ENCODE results near the gene SYNE3. TPM values are rescaled to one million over a fixed set of nuclear protein-coding genes. Genes with fewer than 3 reads are reported as not detected.

SYNE3 gene, protein sequence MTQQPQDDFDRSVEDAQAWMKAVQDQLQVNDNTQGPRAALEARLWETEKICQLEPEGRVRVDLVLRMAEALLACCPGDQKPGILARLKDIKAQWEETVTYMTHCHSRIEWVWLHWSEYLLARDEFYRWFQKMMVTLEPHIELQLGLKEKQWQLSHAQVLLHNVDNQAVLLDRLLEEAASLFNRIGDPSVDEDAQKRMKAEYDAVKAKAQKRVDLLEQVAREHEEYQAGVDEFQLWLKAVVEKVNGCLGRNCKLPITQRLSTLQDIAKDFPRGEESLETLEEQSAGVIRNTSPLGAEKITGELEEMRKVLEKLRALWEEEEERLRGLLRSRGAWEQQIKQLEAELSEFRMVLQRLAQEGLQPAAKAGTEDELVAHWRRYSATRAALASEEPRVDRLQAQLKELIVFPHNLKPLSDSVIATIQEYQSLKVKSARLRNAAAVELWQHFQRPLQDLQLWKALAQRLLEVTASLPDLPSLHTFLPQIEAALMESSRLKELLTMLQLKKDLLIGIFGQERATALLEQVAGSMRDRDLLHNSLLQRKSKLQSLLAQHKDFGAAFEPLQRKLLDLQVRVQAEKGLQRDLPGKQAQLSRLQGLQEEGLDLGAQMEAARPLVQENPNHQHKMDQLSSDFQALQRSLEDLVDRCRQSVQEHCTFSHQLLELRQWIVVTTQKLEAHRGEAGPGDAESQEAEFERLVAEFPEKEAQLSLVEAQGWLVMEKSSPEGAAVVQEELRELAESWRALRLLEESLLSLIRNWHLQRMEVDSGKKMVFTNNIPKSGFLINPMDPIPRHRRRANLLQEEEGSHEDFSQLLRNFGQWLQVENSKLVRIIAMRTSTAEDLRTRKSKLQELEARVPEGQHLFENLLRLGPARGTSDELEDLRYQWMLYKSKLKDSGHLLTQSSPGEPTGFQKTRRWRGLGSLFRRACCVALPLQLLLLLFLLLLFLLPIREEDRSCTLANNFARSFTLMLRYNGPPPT
- total RNA-seq (1 to 10 TPM; 8.3 to 9.0 TPM), polyA plus RNA-seq (1 to 10 TPM in 1 of 2 donors, under 1 TPM in 1; 0.47 to 1.1 TPM)

DNA sequence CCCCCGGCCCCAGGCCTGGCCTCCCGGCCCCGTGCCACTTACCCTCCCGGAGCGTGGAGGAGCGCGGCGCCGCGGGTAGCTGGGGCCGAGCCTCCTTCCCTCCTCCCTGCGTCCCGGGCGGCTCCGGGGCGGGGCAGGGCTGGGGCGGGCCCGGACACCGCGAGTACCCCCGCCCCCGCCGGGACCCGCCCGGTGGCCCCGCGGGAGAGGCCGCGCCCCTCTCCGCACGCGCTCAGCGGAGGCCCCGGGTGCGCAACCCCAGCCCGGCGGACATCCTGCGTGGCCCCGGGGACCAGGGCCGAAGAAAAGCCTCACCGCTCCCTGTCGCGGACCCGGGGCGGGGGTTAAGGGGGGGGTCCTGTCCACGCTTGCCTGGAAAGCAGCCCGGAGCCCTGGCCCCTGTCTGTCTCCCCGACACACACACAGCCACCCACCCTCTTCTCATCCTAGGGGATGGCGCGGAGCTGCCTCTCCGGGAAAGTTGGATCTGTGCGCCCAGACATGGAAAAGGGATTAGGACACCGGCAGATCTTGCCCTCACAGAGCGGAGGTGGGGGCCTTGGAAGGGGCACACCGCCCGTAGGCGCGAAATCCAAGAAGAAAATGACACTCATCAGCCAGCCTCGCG is at the start of gene SYNE3:
SYNE3 (minus strand) TSS at position 97 of the 628 bp plus-strand sequence. CDS start 40,829 bp downstream, outside the sequence.
- TF ChIP-seq ATF3 (IDR thresholded peaks at IDR 0.05), result no peak
- TF ChIP-seq, protein P1, sequence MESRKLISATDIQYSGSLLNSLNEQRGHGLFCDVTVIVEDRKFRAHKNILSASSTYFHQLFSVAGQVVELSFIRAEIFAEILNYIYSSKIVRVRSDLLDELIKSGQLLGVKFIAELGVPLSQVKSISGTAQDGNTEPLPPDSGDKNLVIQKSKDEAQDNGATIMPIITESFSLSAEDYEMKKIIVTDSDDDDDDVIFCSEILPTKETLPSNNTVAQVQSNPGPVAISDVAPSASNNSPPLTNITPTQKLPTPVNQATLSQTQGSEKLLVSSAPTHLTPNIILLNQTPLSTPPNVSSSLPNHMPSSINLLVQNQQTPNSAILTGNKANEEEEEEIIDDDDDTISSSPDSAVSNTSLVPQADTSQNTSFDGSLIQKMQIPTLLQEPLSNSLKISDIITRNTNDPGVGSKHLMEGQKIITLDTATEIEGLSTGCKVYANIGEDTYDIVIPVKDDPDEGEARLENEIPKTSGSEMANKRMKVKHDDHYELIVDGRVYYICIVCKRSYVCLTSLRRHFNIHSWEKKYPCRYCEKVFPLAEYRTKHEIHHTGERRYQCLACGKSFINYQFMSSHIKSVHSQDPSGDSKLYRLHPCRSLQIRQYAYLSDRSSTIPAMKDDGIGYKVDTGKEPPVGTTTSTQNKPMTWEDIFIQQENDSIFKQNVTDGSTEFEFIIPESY (IDR thresholded peaks at IDR 0.05), result no peak
- TF ChIP-seq GABPA (IDR thresholded peaks at IDR 0.05 in 1 of 2, conservative IDR thresholded peaks at IDR 0.05 in 1 of 2), result no peak
- H3K36me3 ChIP-seq (ENCODE audit: control insufficient read depth in 4 of 4, insufficient read depth in 3 of 4, low read depth in 1 of 4, low read length in 3 of 4), result no peaks in the 10 kb centered on the region
- peak within 1 kb of the TSS; percentile 65 to 71 for H3K27ac ChIP-seq (ENCODE audit: low read depth in 1 of 2, low read length in 2 of 2)
- WGBS, result 14% methylated on average over 60 of the region's 60 CpGs
- H3K4me1 ChIP-seq (ENCODE audit: control insufficient read depth in 4 of 4, insufficient read depth in 4 of 4, low read length in 3 of 4), result peaks cover 18 to 46% (median 37%) of the 10 kb centered on the region in 4 donors
- H3K27me3 ChIP-seq (ENCODE audit: control insufficient read depth in 4 of 4, insufficient read depth in 4 of 4, low read length in 3 of 4), result no peaks in the 10 kb centered on the region
- peak within 1 kb of the TSS; percentile 28 to 86 (median 43) for H3K4me3 ChIP-seq (ENCODE audit: low read depth in 1 of 3, low read length in 3 of 3)
- H3K9ac ChIP-seq (ENCODE audit: low read depth in 1 of 2, low read length in 2 of 2), result peak within 1 kb of the TSS; percentile 16 to 58
- H3K9me3 ChIP-seq (ENCODE audit: control insufficient read depth in 4 of 4, low read length in 3 of 4), result no peaks in the 10 kb centered on the region
- peak; percentile 78 for DNase-seq (ENCODE audit: low spot score)

GRCh38 chr14:95564060-95564459 is 47.6 kb upstream of the SYNE3 start:
- H3K27ac ChIP-seq (ENCODE audit: low read depth in 1 of 2, low read length in 2 of 2), result no peak overlapping the region
- TF ChIP-seq EGR1 (IDR thresholded peaks at IDR 0.05; ENCODE audit: low read depth in 2 of 2) (no peak), JUND (IDR thresholded peaks at IDR 0.05) (no peak)
- no peaks in the 10 kb centered on the region for H3K36me3 ChIP-seq (ENCODE audit: control insufficient read depth in 4 of 4, insufficient read depth in 3 of 4, low read depth in 1 of 4, low read length in 3 of 4)
- WGBS, result 86% methylated on average over 4 of the region's 4 CpGs
- no peaks in the 10 kb centered on the region for H3K9me3 ChIP-seq (ENCODE audit: control insufficient read depth in 4 of 4, low read length in 3 of 4)
- H3K4me3 ChIP-seq (ENCODE audit: low read depth in 1 of 3, low read length in 3 of 3), result no peak overlapping the region
- DNase-seq (ENCODE audit: low spot score), result no peak
- H3K27me3 ChIP-seq (ENCODE audit: control insufficient read depth in 4 of 4, insufficient read depth in 4 of 4, low read length in 3 of 4), result no peaks in the 10 kb centered on the region
- no peak overlapping the region for H3K9ac ChIP-seq (ENCODE audit: low read depth in 1 of 2, low read length in 2 of 2)
- peaks cover 0 to 9% (median 2%) of the 10 kb centered on the region in 4 donors for H3K4me1 ChIP-seq (ENCODE audit: control insufficient read depth in 4 of 4, insufficient read depth in 4 of 4, low read length in 3 of 4)

- H3K9ac ChIP-seq (ENCODE audit: low read depth in 1 of 2, low read length in 2 of 2), result no peak overlapping the region
- no peaks in the 10 kb centered on the region for H3K27me3 ChIP-seq (ENCODE audit: control insufficient read depth in 4 of 4, insufficient read depth in 4 of 4, low read length in 3 of 4)
- peak in 1 of 2 donors; percentile 7 for TF ChIP-seq RXRA (IDR thresholded peaks at IDR 0.05)
- TF ChIP-seq HNF4A (conservative IDR thresholded peaks at IDR 0.05), result peak in 1 of 2 donors; percentile 18
- TF ChIP-seq FOXA1 (IDR thresholded peaks at IDR 0.05), result no peak
- no peaks in the 10 kb centered on the region for H3K9me3 ChIP-seq (ENCODE audit: control insufficient read depth in 4 of 4, low read length in 3 of 4)
- H3K36me3 ChIP-seq (ENCODE audit: control insufficient read depth in 4 of 4, insufficient read depth in 3 of 4, low read depth in 1 of 4, low read length in 3 of 4), result no peaks in the 10 kb centered on the region
- 68% methylated on average over 18 of the region's 18 CpGs for WGBS
- H3K27ac ChIP-seq (ENCODE audit: low read depth in 1 of 2, low read length in 2 of 2), result no peak overlapping the region
- peak overlapping the region in 2 of 3 donors; percentile 0 to 29 for H3K4me3 ChIP-seq (ENCODE audit: low read depth in 1 of 3, low read length in 3 of 3)
- peaks cover 0 to 9% (median 3%) of the 10 kb centered on the region in 4 donors for H3K4me1 ChIP-seq (ENCODE audit: control insufficient read depth in 4 of 4, insufficient read depth in 4 of 4, low read length in 3 of 4)
- no peak for DNase-seq (ENCODE audit: low spot score)
Observed at GRCh38 chr14:95562892-95563685, 46.6 kb upstream of the SYNE3 start.

All from liver (tissue), 9 donors.